ENCODE results near the gene HPCAL4. TPM values are rescaled to one million over a fixed set of nuclear protein-coding genes. Genes with fewer than 3 reads are reported as not detected.
A peak's percentile ranks its signal among the peaks of the same experiment; 100 is the strongest.

HPCAL4 gene
- total and polyA plus RNA-seq, 9 of the 15 experiments (the other 6 are each of a cell fraction or from before 2014, with no cell fraction given), result 0.01 to 0.04 (median 0.04) TPM; not detected in 4

DNA sequence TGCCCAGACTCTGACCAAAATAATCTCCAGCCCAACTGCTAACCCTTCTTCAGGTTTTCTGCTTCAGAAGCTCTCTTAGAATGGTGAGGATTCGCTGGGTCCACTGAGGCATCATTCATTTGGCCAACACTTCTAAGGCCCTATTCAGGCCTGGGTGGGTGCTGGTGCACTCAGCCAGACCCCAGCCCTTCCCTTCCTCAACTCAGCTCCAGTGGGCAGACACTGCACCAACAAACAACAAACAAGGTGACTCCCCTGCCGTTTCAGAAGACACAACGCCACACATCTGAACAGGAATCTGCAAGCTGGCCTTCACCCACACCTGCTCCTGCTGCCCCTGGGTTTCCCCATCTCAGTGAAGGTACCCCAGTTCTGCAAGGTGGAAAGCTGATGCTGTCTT, 57.8 kb downstream of the HPCAL4 start:
- no peak for DNase-seq (ENCODE audit: extremely low read depth in 1 of 4, low spot score in 3 of 4)
- in situ Hi-C loops (cut with MboI), result no loop called here
- no peaks in the 10 kb centered on the region for H3K9me3 ChIP-seq (replicated peaks; ENCODE audit: control insufficient read depth, insufficient read depth, low read depth, low read length)
- ChIA-PET POLR2A (interaction anchor here (1.0 to 2.4 kb wide), 5 partner anchors 9 to 105 kb away, joined by 3 to 12 read pairs (median 4); partner anchors contain the start of gene PPIE), CTCF (ENCODE audit: low intra/inter-chr PET ratio) (no interaction called here)
- intact Hi-C loops (cut with micrococcal nuclease), result no loop called here
- no peak overlapping the region for H3K27ac ChIP-seq (ENCODE audit: extremely low read depth, low read depth, low read length)
- H3K4me3 ChIP-seq, result no peak overlapping the region
- FAIRE-seq, result no peak
- H4K20me1 ChIP-seq (replicated peaks; ENCODE audit: control insufficient read depth, insufficient read depth, low read length), result peaks cover 18% of the 10 kb centered on the region; the same call in 1 of the 2 replicates
- BruUV-seq (replicated peaks), result no TSS peak
- H3K79me2 ChIP-seq (ENCODE audit: control insufficient read depth, insufficient read depth, low read length), result no peaks in the 10 kb centered on the region
- TF ChIP-seq, protein P1, sequence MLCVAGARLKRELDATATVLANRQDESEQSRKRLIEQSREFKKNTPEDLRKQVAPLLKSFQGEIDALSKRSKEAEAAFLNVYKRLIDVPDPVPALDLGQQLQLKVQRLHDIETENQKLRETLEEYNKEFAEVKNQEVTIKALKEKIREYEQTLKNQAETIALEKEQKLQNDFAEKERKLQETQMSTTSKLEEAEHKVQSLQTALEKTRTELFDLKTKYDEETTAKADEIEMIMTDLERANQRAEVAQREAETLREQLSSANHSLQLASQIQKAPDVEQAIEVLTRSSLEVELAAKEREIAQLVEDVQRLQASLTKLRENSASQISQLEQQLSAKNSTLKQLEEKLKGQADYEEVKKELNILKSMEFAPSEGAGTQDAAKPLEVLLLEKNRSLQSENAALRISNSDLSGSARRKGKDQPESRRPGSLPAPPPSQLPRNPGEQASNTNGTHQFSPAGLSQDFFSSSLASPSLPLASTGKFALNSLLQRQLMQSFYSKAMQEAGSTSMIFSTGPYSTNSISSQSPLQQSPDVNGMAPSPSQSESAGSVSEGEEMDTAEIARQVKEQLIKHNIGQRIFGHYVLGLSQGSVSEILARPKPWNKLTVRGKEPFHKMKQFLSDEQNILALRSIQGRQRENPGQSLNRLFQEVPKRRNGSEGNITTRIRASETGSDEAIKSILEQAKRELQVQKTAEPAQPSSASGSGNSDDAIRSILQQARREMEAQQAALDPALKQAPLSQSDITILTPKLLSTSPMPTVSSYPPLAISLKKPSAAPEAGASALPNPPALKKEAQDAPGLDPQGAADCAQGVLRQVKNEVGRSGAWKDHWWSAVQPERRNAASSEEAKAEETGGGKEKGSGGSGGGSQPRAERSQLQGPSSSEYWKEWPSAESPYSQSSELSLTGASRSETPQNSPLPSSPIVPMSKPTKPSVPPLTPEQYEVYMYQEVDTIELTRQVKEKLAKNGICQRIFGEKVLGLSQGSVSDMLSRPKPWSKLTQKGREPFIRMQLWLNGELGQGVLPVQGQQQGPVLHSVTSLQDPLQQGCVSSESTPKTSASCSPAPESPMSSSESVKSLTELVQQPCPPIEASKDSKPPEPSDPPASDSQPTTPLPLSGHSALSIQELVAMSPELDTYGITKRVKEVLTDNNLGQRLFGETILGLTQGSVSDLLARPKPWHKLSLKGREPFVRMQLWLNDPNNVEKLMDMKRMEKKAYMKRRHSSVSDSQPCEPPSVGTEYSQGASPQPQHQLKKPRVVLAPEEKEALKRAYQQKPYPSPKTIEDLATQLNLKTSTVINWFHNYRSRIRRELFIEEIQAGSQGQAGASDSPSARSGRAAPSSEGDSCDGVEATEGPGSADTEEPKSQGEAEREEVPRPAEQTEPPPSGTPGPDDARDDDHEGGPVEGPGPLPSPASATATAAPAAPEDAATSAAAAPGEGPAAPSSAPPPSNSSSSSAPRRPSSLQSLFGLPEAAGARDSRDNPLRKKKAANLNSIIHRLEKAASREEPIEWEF (CRISPR knock-in tag; IDR thresholded peaks at IDR 0.05), result no peak
- TF ChIP-seq FOXK1 (CRISPR knock-in tag; IDR thresholded peaks at IDR 0.05; ENCODE audit: borderline replicate concordance) (no peak), EZH2 (IDR thresholded peaks at IDR 0.05; ENCODE audit: borderline replicate concordance, low read depth, low read length) (0 out of 2 replicates have a peak, but pooled peaks have one; percentile 29), XRCC3 (IDR thresholded peaks at IDR 0.05) (no peak), HLTF (IDR thresholded peaks at IDR 0.05) (no peak)
- 17% methylated on average over 3 of the region's 3 CpGs for WGBS (ENCODE audit: insufficient coverage, low coverage, missing lambda C conversion rate)
- peaks cover 52 to 70% of the 10 kb centered on the region in 2 experiments for H3K27me3 ChIP-seq (ENCODE audit: control insufficient read depth in 2 of 2, insufficient read depth in 2 of 2, low read length in 2 of 2)
- no peak overlapping the region for H3K4me2 ChIP-seq (ENCODE audit: insufficient read depth, low read length)
- H3K36me3 ChIP-seq (ENCODE audit: control insufficient read depth, insufficient read depth, low read length), result no peaks in the 10 kb centered on the region
- no peak for ATAC-seq
- peaks cover 3 to 9% of the 10 kb centered on the region in 2 experiments; a peak in 3 of 5 replicates for H3K4me1 ChIP-seq (replicated peaks in 1 of 2; ENCODE audit: control insufficient read depth in 2 of 2, insufficient read depth in 2 of 2, low read length in 2 of 2)
- no peak overlapping the region for H2AFZ ChIP-seq (ENCODE audit: low read depth, low read length)
- peaks cover 3% of the 10 kb centered on the region for H3K9me1 ChIP-seq (ENCODE audit: control insufficient read depth, insufficient read depth, low read length)
- 0 out of 4 replicates have a peak overlapping the region, but pooled peaks of 1 of the 2 experiments have one; percentile 45 for H3K9ac ChIP-seq (ENCODE audit: insufficient read depth in 1 of 2, low read depth in 2 of 2, low read length in 2 of 2)
